HG03039 (cell line): ENCODE data around the gene NEK6.

Experiments
- ATAC-seq: cut with Tn5 transposase; IDR thresholded peaks from one replicate; pipeline ENCODE4 v1.9.1; 2021; ENCODE audit warnings: mild to moderate bottlenecking, moderate library complexity; ENCODE audit not compliant: unreplicated experiment

NEK6 gene

GRCh38 chr9:124260769-124261603, 3.2 kb downstream of the NEK6 start:
- no peak for ATAC-seq

- no peak for ATAC-seq
These were observed 4.2 kb downstream of the NEK6 start for GRCh38 chr9:124261736-124262648.

GRCh38 chr9:124262649-124262972, 4.9 kb downstream of the NEK6 start:
- no peak for ATAC-seq

- no peak for ATAC-seq
These were observed 5.5 kb downstream of the NEK6 start for GRCh38 chr9:124263213-124263612.

- ATAC-seq, result no peak
These were observed 6.2 kb downstream of the NEK6 start for GRCh38 chr9:124263800-124264426.

GRCh38 chr9:124264823-124265233, 7.1 kb downstream of the NEK6 start:
- ATAC-seq, result peak; percentile 41

GRCh38 chr9:124265551-124265950, 7.8 kb downstream of the NEK6 start:
- ATAC-seq, result no peak

GRCh38 chr9:124266139-124266825, 8.5 kb downstream of the NEK6 start:
- no peak for ATAC-seq

- no peak for ATAC-seq
These were observed 9.1 kb downstream of the NEK6 start for GRCh38 chr9:124266826-124267201.

- no peak for ATAC-seq
These were observed 9.6 kb downstream of the NEK6 start for GRCh38 chr9:124267271-124267807.

- no peak for ATAC-seq
These were observed 10.5 kb downstream of the NEK6 start for GRCh38 chr9:124268248-124268647.

- ATAC-seq, result no peak
These were observed 10.9 kb downstream of the NEK6 start for GRCh38 chr9:124268661-124269060.

- no peak for ATAC-seq
These were observed 11.8 kb downstream of the NEK6 start for GRCh38 chr9:124269556-124269955.

GRCh38 chr9:124270504-124271335, 13.0 kb downstream of the NEK6 start:
- no peak for ATAC-seq

- ATAC-seq, result no peak
These were observed 13.9 kb downstream of the NEK6 start for GRCh38 chr9:124271660-124272059.

- ATAC-seq, result no peak
These were observed 14.4 kb downstream of the NEK6 start for GRCh38 chr9:124272118-124272517.

- ATAC-seq, result no peak
These were observed 15.2 kb downstream of the NEK6 start for GRCh38 chr9:124272979-124273378.

- ATAC-seq, result no peak
These were observed 15.8 kb downstream of the NEK6 start for GRCh38 chr9:124273427-124274160.

GRCh38 chr9:124274226-124274625, 16.5 kb downstream of the NEK6 start:
- no peak for ATAC-seq
